ENCODE results near the gene CHN1. TPM values are rescaled to one million over a fixed set of nuclear protein-coding genes. Genes with fewer than 3 reads are reported as not detected.

The CHN1 gene
- total RNA-seq, 1 donor from 2014 or later, result 45.0 TPM

GRCh38 chr2:174749793-174750192 lies 255.4 kb downstream of the CHN1 start:
- no peak for DNase-seq (ENCODE audit: low spot score)
- peaks cover 6% of the 10 kb centered on the region for H3K27me3 Mint-ChIP-seq (ENCODE audit: insufficient read depth, low read depth)
- no peak overlapping the region for H3K4me2 ChIP-seq
- no peaks in the 10 kb centered on the region for H4K20me1 ChIP-seq (ENCODE audit: low read depth)
- no peaks in the 10 kb centered on the region for H3K79me2 ChIP-seq (ENCODE audit: low read depth)
- H3K27me3 ChIP-seq, result no peaks in the 10 kb centered on the region
- peaks cover 9% of the 10 kb centered on the region for H3K4me1 Mint-ChIP-seq
- H3K9ac ChIP-seq, result no peak overlapping the region
- H3K36me3 ChIP-seq, result no peaks in the 10 kb centered on the region
- H3K27ac Mint-ChIP-seq, result no peak overlapping the region
- H3K9me3 ChIP-seq (ENCODE audit: low read depth), result no peaks in the 10 kb centered on the region
- H3K4me1 ChIP-seq, result peaks cover 3% of the 10 kb centered on the region
- H3K36me3 Mint-ChIP-seq, result no peaks in the 10 kb centered on the region
- no peak overlapping the region for H2AFZ ChIP-seq (replicated peaks)
- no peak overlapping the region for H3K4me3 Mint-ChIP-seq
- H3K4me3 ChIP-seq, result no peak overlapping the region
- H3K27ac ChIP-seq, result no peak overlapping the region
- TF ChIP-seq EZH2 (IDR thresholded peaks at IDR 0.05) (no peak), EZH2phosphoT487 (IDR thresholded peaks at IDR 0.05) (no peak), CTCF (IDR thresholded peaks at IDR 0.05) (no peak)
- no peaks in the 10 kb centered on the region for H3K9me3 Mint-ChIP-seq
- no peaks in the 10 kb centered on the region for H3F3A ChIP-seq (ENCODE audit: low read depth)

- no peak overlapping the region for H3K27ac ChIP-seq
- peak; percentile 80 for DNase-seq (ENCODE audit: low spot score)
- H4K20me1 ChIP-seq (ENCODE audit: low read depth), result no peaks in the 10 kb centered on the region
- peak overlapping the region; percentile 61 for H3K27ac Mint-ChIP-seq
- H3K4me3 Mint-ChIP-seq, result no peak overlapping the region
- H3K4me1 Mint-ChIP-seq, result peaks cover 9% of the 10 kb centered on the region
- no peak overlapping the region for H3K4me2 ChIP-seq
- peak overlapping the region; percentile 62 for H2AFZ ChIP-seq (replicated peaks)
- H3K9ac ChIP-seq, result no peak overlapping the region
- no peaks in the 10 kb centered on the region for H3K27me3 ChIP-seq
- H3K27me3 Mint-ChIP-seq (ENCODE audit: insufficient read depth, low read depth), result peaks cover 6% of the 10 kb centered on the region
- no peaks in the 10 kb centered on the region for H3K9me3 ChIP-seq (ENCODE audit: low read depth)
- H3F3A ChIP-seq (ENCODE audit: low read depth), result no peaks in the 10 kb centered on the region
- no peaks in the 10 kb centered on the region for H3K79me2 ChIP-seq (ENCODE audit: low read depth)
- no peaks in the 10 kb centered on the region for H3K36me3 Mint-ChIP-seq
- H3K36me3 ChIP-seq, result no peaks in the 10 kb centered on the region
- no peak overlapping the region for H3K4me3 ChIP-seq
- TF ChIP-seq CTCF (IDR thresholded peaks at IDR 0.05) (peak; percentile 85), EZH2phosphoT487 (IDR thresholded peaks at IDR 0.05) (no peak)
- H3K9me3 Mint-ChIP-seq, result no peaks in the 10 kb centered on the region
- H3K4me1 ChIP-seq, result peaks cover 3% of the 10 kb centered on the region
Observed at GRCh38 chr2:174748948-174749347, 256.2 kb downstream of the CHN1 start.

Small RNA genes lying within 50 kb of the gene (small RNA-seq; reads per million reads assigned to genes)
- gene RNU6-1290P (not detected), gene RNU6-763P (not detected)

Other genes starting within 250 kb of the CHN1 start
- 0.11 TPM in 1 of 2 replicates, not detected in the other for gene CHRNA1, start 240.9 kb downstream of the CHN1 start, total RNA-seq (ENCODE audit: low replicate concordance)
- 89.8 and 133 TPM in 2 replicates for gene ATF2, start 162.8 kb upstream of the CHN1 start, total RNA-seq (ENCODE audit: low replicate concordance)
- 184 and 213 TPM in 2 replicates for gene ATP5MC3, start 176.3 kb upstream of the CHN1 start, total RNA-seq (ENCODE audit: low replicate concordance)

Measured in neural progenitor cell (in vitro differentiated cells).